H9 (cell line): ENCODE data around the gene C2orf92. TPM values are rescaled to one million over a fixed set of nuclear protein-coding genes. Genes with fewer than 3 reads are reported as not detected.

Experiments
- DNase-seq: peaks from one replicate; pipeline ENCODE4 v3.0.0-alpha.2; 2017
- H2AFZ ChIP-seq: one replicate; pipeline ENCODE4 v1.6.1; 2013; ENCODE audit warnings: mild to moderate bottlenecking, low read length, control low read depth, moderate library complexity
- H2AK5ac ChIP-seq: 2 replicates; pipeline ENCODE4 v1.6.1; 2013; ENCODE audit warnings: low read length, control low read depth, mixed read lengths; ENCODE audit not compliant: insufficient read length
- H2BK120ac ChIP-seq: one replicate; pipeline ENCODE4 v1.6.1; 2013; ENCODE audit warnings: low read depth, mild to moderate bottlenecking, low read length, control low read depth, inconsistent platforms; ENCODE audit not compliant: poor library complexity, severe bottlenecking
- H2BK12ac ChIP-seq: 2 replicates; pipeline ENCODE4 v1.6.1; 2013; ENCODE audit warnings: low read length, control low read depth, mixed read lengths, low read depth; ENCODE audit not compliant: insufficient read length
- H2BK15ac ChIP-seq: 2 replicates; pipeline ENCODE4 v1.6.1; 2013; ENCODE audit warnings: low read depth, low read length, control low read depth
- H2BK20ac ChIP-seq: one replicate; pipeline ENCODE4 v1.6.1; 2013; ENCODE audit warnings: low read depth, mild to moderate bottlenecking, low read length, control low read depth, inconsistent platforms; ENCODE audit not compliant: poor library complexity, severe bottlenecking
- H2BK5ac ChIP-seq: 2 replicates; pipeline ENCODE4 v1.6.1; 2013; ENCODE audit warnings: low read length, control low read depth, mixed read lengths; ENCODE audit not compliant: insufficient read length
- H3K14ac ChIP-seq: 2 replicates; pipeline ENCODE4 v1.6.1; 2013; ENCODE audit warnings: low read length, control low read depth; ENCODE audit not compliant: insufficient read depth
- H3K18ac ChIP-seq: 2 replicates; pipeline ENCODE4 v1.6.1; 2013; ENCODE audit warnings: low read depth, mild to moderate bottlenecking, mixed read lengths, low read length, control low read depth; ENCODE audit not compliant: insufficient read length
- H3K23ac ChIP-seq: 2 replicates; pipeline ENCODE4 v1.6.1; 2013; ENCODE audit warnings: low read length, control low read depth, mixed read lengths, low read depth; ENCODE audit not compliant: insufficient read length
- H3K23me2 ChIP-seq: 2 replicates; pipeline ENCODE4 v1.6.1; 2013; ENCODE audit warnings: low read depth, mild to moderate bottlenecking, mixed read lengths, low read length, control low read depth; ENCODE audit not compliant: insufficient read length, poor library complexity, severe bottlenecking
- H3K27ac ChIP-seq: 2 replicates; pipeline ENCODE4 v1.5.1; 2013; ENCODE audit warnings: low read length, control low read depth, mixed read lengths, low read depth; ENCODE audit not compliant: insufficient read length
- H3K27me3 ChIP-seq: 2 replicates; pipeline ENCODE4 v1.6.1; 2013; ENCODE audit warnings: low read length, control low read depth, inconsistent platforms; ENCODE audit not compliant: insufficient read depth
- H3K4ac ChIP-seq: 2 replicates; pipeline ENCODE4 v1.6.1; 2013; ENCODE audit warnings: low read depth, mild to moderate bottlenecking, control low read depth, inconsistent platforms, low read length, moderate library complexity
- H3K4me1 ChIP-seq: 2 replicates; pipeline ENCODE4 v1.6.1; 2013; ENCODE audit warnings: low read length, control low read depth, inconsistent platforms; ENCODE audit not compliant: insufficient read depth
- H3K4me2 ChIP-seq: 2 replicates; pipeline ENCODE4 v1.6.1; 2013; ENCODE audit warnings: low read length, control low read depth, mixed read lengths; ENCODE audit not compliant: insufficient read length, insufficient read depth
- H3K56ac ChIP-seq: 2 replicates; pipeline ENCODE4 v1.6.1; 2013; ENCODE audit warnings: low read depth, mild to moderate bottlenecking, mixed read lengths, low read length, control low read depth; ENCODE audit not compliant: insufficient read length
- H3K79me1 ChIP-seq: 2 replicates; pipeline ENCODE4 v1.6.1; 2013; ENCODE audit warnings: low read depth, mild to moderate bottlenecking, moderate library complexity, low read length, control low read depth, inconsistent platforms; ENCODE audit not compliant: insufficient read depth, poor library complexity, severe bottlenecking
- H3K79me2 ChIP-seq: 2 replicates; pipeline ENCODE4 v1.6.1; 2013; ENCODE audit warnings: low read length, control low read depth, inconsistent platforms; ENCODE audit not compliant: insufficient read depth
- H3K9ac ChIP-seq: 2 replicates; pipeline ENCODE4 v1.6.1; 2013; ENCODE audit warnings: low read length, control low read depth, mixed read lengths; ENCODE audit not compliant: insufficient read length; ENCODE audit errors: extremely low read depth
- H3K9me3 ChIP-seq: one replicate; pipeline ENCODE4 v1.6.1; 2013; ENCODE audit warnings: low read depth, low read length, inconsistent platforms; ENCODE audit not compliant: control insufficient read depth
- H3T11ph ChIP-seq: one replicate; pipeline ENCODE4 v1.6.1; 2013; ENCODE audit warnings: mild to moderate bottlenecking, low read length, control low read depth, inconsistent platforms
- H4K20me1 ChIP-seq: one replicate; pipeline ENCODE4 v1.6.1; 2013; ENCODE audit not compliant: control insufficient read depth, insufficient read length, insufficient read depth
- H4K5ac ChIP-seq: 2 replicates; pipeline ENCODE4 v1.6.1; 2013; ENCODE audit warnings: low read depth, mild to moderate bottlenecking, mixed read lengths, low read length, control low read depth; ENCODE audit not compliant: insufficient read length
- H4K8ac ChIP-seq: replicated peaks from 2 replicates; pipeline ENCODE4 v1.6.1; 2013; ENCODE audit warnings: low read length, control low read depth, mixed read lengths, low read depth; ENCODE audit not compliant: insufficient read length
- H4K91ac ChIP-seq: 2 replicates; pipeline ENCODE4 v1.6.1; 2013; ENCODE audit warnings: low read depth, mild to moderate bottlenecking, moderate library complexity, mixed read lengths, low read length, control low read depth; ENCODE audit not compliant: insufficient read length
- H3K27ac Mint-ChIP-seq, 3 experiments: 2 replicates in 2 of 3; 3 replicates in 1 of 3; pipeline ENCODE4 v1.8.0; 2020 to 2021; ENCODE audit warnings: mixed read lengths in 3 of 3, mild to moderate bottlenecking in 1 of 3, moderate library complexity in 1 of 3
- H3K27me3 Mint-ChIP-seq: 2 replicates; pipeline ENCODE4 v1.8.0; 2021; ENCODE audit warnings: low read depth, mild to moderate bottlenecking, moderate library complexity, mixed read lengths
- H3K36me3 Mint-ChIP-seq, 3 experiments: 2 replicates in 2 of 3; 3 replicates in 1 of 3; pipeline ENCODE4 v1.8.0; 2020 to 2021; ENCODE audit warnings: low read depth in 3 of 3, mixed read lengths in 3 of 3; ENCODE audit not compliant: insufficient read depth in 1 of 3
- H3K4me1 Mint-ChIP-seq, 2 experiments: 2 replicates each; pipeline ENCODE4 v1.8.0; 2020; ENCODE audit warnings: mixed read lengths in 2 of 2
- H3K4me3 Mint-ChIP-seq, 2 experiments: 2 replicates in 1 of 2; 3 replicates in 1 of 2; pipeline ENCODE4 v1.8.0; 2020 to 2021; ENCODE audit warnings: mild to moderate bottlenecking in 2 of 2, mixed read lengths in 2 of 2, moderate library complexity in 1 of 2
- H3K9me3 Mint-ChIP-seq, 2 experiments: 2 replicates in 1 of 2; 3 replicates in 1 of 2; pipeline ENCODE4 v1.8.0; 2020; ENCODE audit warnings: mild to moderate bottlenecking in 2 of 2, mixed read lengths in 2 of 2, moderate library complexity in 1 of 2
- WGBS: extraction: QIAGEN DNeasy Blood & Tissue Kit; methylation state at CpG from one replicate; pipeline ENCODE4 v1.1.7; 2013; ENCODE audit warnings: missing lambda C conversion rate, low lambda C conversion rate, mixed read lengths; ENCODE audit not compliant: insufficient read length; ENCODE audit errors: extremely low coverage; 5-methylcytosine and 5-hydroxymethylcytosine counted together
- total RNA-seq: library from RNA; stranded (reverse); gene quantifications from 2 replicates; pipeline ENCODE4 v1.2.1, GENCODE V29; 2021
- TF ChIP-seq, protein P1 (sequence below): fragments of 200-600 bp; sonication (generic); conservative IDR thresholded peaks from 3 replicates; pipeline ENCODE4 v1.8.0; 2021; ENCODE audit warnings: antibody characterized with exemption, mild to moderate bottlenecking

Gene C2orf92
- total RNA-seq, 1 experiment from 2014 or later = 7.3 TPM

- Histone ChIP-seq H3K23me2 (no peaks in the 10 kb centered on the region), H4K91ac (no peak overlapping the region), H3K56ac (no peak overlapping the region), H3K9ac (no peak overlapping the region), H3K27ac (no peak overlapping the region), H3K27me3 (no peaks in the 10 kb centered on the region), H2BK15ac (no peak overlapping the region), H3K4ac (no peak overlapping the region), H3K79me1 (no peaks in the 10 kb centered on the region), H4K5ac (no peak overlapping the region), H3K4me2 (no peak overlapping the region), H3T11ph (no peak overlapping the region), H3K9me3 (no peaks in the 10 kb centered on the region), H2BK120ac (no peak overlapping the region), H4K20me1 (no peaks in the 10 kb centered on the region), H3K23ac (no peak overlapping the region), H2AK5ac (no peak overlapping the region), H2BK5ac (no peak overlapping the region), H3K4me1 (peaks cover 6% of the 10 kb centered on the region), H2BK20ac (no peak overlapping the region), H3K18ac (no peak overlapping the region), H2AFZ (no peak overlapping the region), H2BK12ac (no peak overlapping the region), H3K79me2 (no peaks in the 10 kb centered on the region), H3K14ac (no peak overlapping the region; the same call in 1 of the 2 replicates), H4K8ac (no peak overlapping the region)
- H3K36me3 Mint-ChIP-seq = no peaks in the 10 kb centered on the region; a peak in 1 of 7 replicates
- no peak for DNase-seq
- H3K27ac Mint-ChIP-seq = no peak overlapping the region
- peaks cover 26 to 27% of the 10 kb centered on the region in 2 experiments for H3K4me1 Mint-ChIP-seq
- H3K27me3 Mint-ChIP-seq = peaks cover 5% of the 10 kb centered on the region
- no peaks in the 10 kb centered on the region; a peak in 1 of 5 replicates for H3K9me3 Mint-ChIP-seq
- no peak overlapping the region for H3K4me3 Mint-ChIP-seq
- no CpG with 5 or more reads among the region's 21 CpGs for WGBS
- TF ChIP-seq, protein P1, sequence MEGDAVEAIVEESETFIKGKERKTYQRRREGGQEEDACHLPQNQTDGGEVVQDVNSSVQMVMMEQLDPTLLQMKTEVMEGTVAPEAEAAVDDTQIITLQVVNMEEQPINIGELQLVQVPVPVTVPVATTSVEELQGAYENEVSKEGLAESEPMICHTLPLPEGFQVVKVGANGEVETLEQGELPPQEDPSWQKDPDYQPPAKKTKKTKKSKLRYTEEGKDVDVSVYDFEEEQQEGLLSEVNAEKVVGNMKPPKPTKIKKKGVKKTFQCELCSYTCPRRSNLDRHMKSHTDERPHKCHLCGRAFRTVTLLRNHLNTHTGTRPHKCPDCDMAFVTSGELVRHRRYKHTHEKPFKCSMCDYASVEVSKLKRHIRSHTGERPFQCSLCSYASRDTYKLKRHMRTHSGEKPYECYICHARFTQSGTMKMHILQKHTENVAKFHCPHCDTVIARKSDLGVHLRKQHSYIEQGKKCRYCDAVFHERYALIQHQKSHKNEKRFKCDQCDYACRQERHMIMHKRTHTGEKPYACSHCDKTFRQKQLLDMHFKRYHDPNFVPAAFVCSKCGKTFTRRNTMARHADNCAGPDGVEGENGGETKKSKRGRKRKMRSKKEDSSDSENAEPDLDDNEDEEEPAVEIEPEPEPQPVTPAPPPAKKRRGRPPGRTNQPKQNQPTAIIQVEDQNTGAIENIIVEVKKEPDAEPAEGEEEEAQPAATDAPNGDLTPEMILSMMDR = no peak
Measured at GRCh38 chr2:97718051-97718882, 48.8 kb downstream of the C2orf92 start.
